Left kidney (tissue), 2 donors: ENCODE results near the gene PEAK3. TPM values are rescaled to one million over a fixed set of nuclear protein-coding genes. Genes with fewer than 3 reads are reported as not detected.

Source experiments
- DNase-seq: peaks from one replicate; pipeline ENCODE4 v3.0.0-alpha.2; 2013
- polyA plus RNA-seq: library from polyadenylated mRNA; unstranded; fragments of 120-200 nt; gene quantifications from one replicate; pipeline ENCODE4 v1.2.1, GENCODE V29; 2013; ENCODE audit not compliant: insufficient read length

Gene PEAK3
- polyA plus RNA-seq, 1 donor: not detected

DNA sequence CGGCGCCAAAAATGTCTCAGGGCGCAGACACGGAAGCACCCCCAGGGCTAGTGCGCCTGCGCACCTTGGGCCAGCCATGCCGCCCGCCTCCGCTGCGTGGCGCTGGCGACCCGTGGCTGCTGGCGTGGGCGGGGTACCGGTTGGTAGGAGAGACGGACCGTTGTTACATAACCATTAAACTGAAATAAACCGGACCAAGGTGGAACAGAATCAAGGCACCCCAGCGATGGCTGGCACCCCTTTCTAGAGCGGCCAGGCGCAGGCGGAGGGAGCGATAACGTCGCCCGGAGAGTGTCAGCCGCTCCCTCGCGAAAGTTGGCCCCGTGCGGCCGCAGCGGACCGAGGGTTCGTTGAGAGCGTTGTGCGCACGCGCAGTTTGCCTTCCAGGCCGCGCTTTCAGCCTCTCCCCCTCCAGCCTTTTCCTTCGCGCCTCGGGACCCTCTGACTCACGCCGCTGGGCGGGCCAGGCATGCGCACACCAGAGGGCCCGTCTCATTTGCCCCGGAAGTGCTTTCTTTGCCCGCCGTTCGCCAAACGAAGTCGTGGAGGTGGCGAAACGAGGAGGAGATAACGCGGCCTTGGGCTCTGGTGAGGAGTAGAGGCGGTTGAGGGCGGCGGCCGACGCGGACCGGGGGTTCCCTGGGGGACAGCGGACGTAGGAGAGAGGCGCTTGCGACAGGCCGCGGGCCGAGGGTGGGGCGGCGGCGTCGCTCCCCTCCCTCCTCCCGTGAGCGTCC, 45.5 kb downstream of the PEAK3 start, which contains the start of the genes PLEKHJ1 and SF3A2:
Gene PLEKHJ1, minus strand, starts transcription at position 16 of the 737 bp plus-strand sequence. CDS start 81 bp downstream, outside the sequence.
Gene SF3A2, plus strand, starts transcription at position 511 of the 737 bp plus-strand sequence. CDS start 6,595 bp downstream, outside the sequence.
- peak; percentile 96 for DNase-seq

DNA sequence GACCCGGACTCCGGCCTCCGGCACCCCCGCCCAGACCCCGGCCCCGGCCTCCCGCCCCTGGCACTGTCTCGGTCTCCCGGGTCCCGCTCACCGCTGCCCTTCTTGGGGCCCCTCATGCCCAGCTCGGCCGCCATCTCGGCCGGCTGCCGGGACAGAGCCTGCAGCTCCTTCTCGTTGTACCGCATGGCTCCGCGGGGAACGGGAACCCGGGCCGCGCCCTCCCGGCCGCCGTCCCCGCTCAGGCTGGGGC, 46.0 kb downstream of the PEAK3 start:
- DNase-seq: no peak

GRCh38 chr19:2235381-2236063, 46.5 kb downstream of the PEAK3 start:
- DNase-seq: no peak

GRCh38 chr19:2234996-2235380, 47.0 kb downstream of the PEAK3 start:
- no peak for DNase-seq

- DNase-seq: no peak
Observed at GRCh38 chr19:2233601-2234280, 48.2 kb downstream of the PEAK3 start.

GRCh38 chr19:2232286-2233151, 49.5 kb downstream of the PEAK3 start:
- DNase-seq: no peak

GRCh38 chr19:2231621-2232221, 50.3 kb downstream of the PEAK3 start:
- no peak for DNase-seq

GRCh38 chr19:2230807-2231533, 51.0 kb downstream of the PEAK3 start:
- no peak for DNase-seq

- DNase-seq: no peak
Observed at GRCh38 chr19:2230033-2230531, 51.9 kb downstream of the PEAK3 start.

DNA sequence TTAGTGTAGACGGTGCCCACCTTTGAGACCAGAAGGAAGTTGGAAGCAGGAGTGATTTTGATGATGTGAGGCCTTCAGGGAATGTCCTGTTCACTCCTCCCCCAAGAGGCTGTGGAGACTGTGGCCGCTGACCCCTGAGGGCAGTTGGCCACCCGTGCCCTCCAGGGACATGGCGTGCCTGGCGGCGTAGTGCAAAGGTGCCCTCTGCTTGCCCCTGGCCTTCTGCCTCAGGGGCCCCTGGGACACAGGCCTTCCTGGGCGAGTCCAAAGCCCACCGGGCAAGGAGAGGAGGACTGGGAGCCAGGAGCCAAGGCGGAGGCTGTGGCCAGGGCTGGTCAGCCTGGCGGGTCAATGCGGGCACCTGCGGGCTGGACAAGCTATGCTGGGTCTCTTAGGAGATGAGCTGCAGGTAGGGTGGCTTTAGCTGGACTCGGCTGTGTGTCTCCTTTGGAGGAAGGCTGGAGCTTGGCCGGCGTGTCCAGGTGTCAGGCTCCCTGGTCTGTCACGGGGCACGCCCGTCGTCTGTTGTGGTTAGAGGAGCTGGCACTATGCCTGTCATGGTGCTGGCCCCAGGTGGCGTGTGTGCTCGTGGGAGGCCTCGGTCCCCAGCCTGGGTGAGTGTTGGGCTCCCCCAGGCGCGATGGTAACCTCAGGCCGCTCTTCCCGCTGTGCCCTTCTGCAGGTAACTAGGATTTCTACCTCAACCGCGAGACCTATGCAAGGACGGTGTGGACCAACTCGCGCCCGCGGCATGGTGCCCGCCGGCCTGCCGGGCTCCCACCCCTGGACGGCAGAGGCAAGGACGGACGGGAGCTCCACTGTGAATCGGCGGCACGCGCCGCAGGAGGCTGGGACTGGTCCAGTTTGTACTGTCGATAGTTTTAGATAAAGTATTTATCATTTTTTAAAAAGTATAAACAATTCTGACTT, 52.6 kb downstream of the PEAK3 start:
- DNase-seq: no peak

DNA sequence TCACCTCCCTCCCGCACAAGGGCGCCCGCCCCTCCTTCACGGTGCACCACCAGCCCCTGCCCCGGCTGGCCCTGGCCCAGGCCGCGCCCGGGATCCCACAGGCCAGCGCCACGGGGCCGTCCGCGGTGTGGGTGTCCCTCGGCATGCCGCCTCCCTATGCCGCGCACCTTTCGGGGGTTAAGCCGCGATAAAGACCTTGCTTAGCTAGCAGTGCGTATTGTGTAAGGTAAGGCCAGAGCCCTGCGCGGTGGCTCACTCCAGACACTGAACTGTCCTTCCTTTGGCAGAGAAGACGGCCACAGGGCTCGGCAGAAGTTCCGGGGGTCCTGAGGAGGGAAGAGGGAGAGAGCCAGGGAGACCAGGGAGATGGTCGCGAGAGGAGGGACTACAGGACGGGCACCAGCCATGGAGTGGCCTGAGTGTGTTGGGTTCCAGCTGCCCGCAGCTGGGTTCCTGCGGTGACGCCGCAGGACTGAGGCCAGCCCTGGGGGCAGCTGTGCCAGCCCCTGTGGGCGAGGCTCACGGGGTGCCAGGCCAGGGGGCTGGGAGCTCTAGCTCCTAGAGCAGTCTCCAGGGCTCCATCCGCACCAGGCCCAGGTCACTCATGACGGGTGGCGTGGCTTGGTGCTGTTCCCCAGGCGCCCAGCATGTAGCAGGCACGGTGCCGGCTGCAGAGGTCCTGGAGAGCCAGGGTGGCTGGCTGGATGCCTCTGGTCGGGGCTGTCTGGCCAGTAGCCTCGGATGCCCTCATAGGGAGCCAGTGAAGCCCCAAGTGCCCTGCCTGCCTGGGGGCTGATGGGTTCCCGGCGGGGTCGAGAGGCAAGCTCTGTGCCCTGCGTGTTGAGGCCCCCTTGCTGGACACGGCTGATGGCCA, 53.6 kb downstream of the PEAK3 start:
- DNase-seq: no peak

DNA sequence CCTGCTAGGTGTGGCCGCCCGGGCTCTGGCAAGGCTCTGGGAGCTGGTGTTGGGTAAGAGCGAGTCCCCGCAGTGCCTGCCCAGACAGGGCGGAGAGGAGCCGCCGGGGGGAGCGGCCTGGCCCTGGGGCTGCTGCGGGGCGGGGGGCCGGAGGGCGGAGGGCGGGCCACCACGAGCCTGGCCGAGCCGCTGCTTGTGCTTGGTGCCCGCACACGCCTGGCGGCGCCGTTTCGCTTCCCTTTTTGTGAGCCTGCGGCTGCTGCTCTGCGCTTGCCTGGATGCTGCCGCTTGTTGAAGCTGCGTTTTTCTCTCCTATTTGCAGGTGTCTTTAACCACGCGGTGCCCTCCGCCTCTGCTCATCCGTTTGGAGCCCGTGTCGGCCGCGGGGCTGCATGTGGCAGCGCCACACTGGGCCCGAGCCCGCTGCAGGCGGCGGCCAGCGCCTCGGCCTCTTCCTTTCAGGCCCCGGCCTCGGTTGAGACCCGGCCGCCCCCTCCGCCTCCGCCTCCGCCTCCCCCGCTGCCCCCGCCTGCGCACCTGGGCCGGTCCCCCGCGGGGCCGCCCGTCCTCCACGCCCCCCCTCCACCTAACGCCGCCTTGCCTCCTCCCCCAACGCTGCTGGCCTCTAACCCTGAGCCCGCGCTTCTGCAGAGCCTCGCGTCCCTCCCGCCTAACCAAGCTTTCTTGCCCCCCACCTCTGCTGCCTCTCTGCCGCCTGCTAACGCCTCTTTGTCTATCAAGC, 54.4 kb downstream of the PEAK3 start:
- DNase-seq: no peak

- DNase-seq: no peak
Observed at GRCh38 chr19:2226840-2227360, 55.1 kb downstream of the PEAK3 start.

DNA sequence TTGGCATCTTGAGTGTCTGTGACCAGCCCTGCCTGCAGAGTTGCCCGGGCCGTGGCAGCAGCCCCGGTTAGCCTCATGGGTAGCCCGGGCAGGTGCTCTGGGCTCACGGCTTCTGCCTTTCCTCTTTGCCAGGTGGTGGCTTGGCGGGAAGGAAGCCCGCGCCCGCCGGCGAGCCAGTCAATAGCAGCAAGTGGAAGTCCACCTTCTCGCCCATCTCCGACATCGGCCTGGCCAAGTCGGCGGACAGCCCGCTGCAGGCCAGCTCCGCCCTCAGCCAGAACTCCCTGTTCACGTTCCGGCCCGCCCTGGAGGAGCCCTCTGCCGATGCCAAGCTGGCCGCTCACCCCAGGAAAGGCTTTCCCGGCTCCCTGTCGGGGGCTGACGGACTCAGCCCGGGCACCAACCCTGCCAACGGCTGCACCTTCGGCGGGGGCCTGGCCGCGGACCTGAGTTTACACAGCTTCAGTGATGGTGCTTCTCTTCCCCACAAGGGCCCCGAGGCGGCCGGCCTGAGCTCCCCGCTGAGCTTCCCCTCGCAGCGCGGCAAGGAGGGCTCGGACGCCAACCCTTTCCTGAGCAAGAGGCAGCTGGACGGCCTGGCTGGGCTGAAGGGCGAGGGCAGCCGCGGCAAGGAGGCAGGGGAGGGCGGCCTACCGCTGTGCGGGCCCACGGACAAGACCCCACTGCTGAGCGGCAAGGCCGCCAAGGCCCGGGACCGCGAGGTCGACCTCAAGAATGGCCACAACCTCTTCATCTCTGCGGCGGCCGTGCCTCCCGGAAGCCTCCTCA, 55.7 kb downstream of the PEAK3 start:
- no peak for DNase-seq

DNA sequence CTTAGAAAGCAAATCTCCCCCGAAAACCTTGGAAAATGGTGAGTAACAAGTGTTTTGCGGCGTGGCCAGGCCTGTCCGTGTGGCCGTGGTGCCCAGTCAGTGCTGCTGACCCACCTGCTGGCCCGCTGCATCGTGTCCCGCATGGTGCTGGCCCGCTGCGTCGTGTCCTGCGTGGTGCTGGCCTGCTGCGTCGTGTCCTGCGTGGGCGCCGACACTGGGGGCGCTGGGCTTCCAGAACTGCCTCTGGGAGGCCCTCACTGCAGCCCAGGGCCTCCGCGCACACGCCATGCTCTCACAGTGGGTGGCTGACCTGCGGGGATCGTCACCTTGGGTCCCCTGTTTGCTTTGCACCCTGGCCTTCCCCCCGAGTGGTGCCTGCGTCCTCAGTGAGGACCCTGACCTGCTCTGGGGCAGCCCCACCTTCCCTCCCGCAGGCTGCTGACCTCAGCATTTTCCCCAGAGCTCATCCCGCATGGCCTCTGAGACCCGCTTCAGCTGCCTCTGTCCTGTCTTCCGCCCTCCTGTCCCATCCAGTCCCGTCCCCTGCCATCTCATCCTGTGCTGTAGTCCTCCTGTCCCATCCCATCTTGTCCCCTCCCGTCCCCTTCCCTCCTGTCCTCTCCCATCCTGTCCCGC, 56.4 kb downstream of the PEAK3 start:
- no peak for DNase-seq

DNA sequence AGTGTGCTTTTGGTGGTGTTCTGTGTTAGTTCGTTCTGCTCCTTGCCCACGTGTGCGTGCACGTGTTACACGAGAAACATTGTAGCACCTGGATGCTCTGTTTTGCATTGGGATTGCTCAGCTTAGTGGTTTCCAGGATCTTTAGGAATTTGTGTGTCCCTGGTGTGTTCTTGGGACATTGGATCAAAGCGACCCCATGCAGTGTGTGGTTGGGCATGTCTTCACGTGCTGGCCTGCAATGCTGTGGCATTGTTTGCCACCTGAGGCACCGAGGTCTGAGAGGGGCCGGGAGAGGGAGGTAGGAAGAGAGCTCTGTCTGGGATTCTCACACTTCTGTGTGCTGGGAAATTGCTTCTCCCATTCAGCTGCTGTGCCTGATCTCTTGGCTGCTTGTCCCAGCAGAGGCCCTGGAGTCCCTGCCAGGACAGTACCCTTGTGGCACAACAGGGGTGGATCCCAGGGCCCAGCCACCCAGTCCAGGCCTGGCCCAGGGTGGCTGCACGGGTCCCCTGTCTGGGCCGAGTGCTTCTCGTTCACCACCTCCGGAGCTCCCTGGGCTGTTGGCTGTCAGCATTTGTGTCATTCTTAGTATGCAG, 57.1 kb downstream of the PEAK3 start:
- no peak for DNase-seq
